Bronchial epithelial cell (primary cell): ENCODE data around the gene SZRD1. TPM values are rescaled to one million over a fixed set of nuclear protein-coding genes. Genes with fewer than 3 reads are reported as not detected.
A peak's percentile ranks its signal among the peaks of the same experiment; 100 is the strongest.

Experiments
- DNase-seq: peaks from one replicate; pipeline ENCODE4 v3.0.0-alpha.2; 2010; ENCODE audit warnings: low read depth
- FAIRE-seq: peaks from 2 replicates; lab custom pipeline; 2011; peaks lifted over from hg19 to GRCh38; lab: Jason Lieb, UNC
- H3K27me3 ChIP-seq: 2 replicates; pipeline ENCODE4 v1.5.1; 2011; ENCODE audit warnings: low read length; ENCODE audit not compliant: control insufficient read depth, insufficient read depth
- H3K36me3 ChIP-seq: 2 replicates; pipeline ENCODE4 v1.5.1; 2011; ENCODE audit warnings: low read length; ENCODE audit not compliant: control insufficient read depth, insufficient read depth
- H3K4me3 ChIP-seq: 2 replicates; pipeline ENCODE4 v1.5.1; 2011; ENCODE audit warnings: mild to moderate bottlenecking, low read depth, low read length, control low read depth
- CTCF ChIP-seq: IDR thresholded peaks from 2 replicates; pipeline ENCODE4 v1.5.1; 2011; ENCODE audit warnings: mild to moderate bottlenecking, moderate library complexity, low read length, control low read depth, inconsistent platforms; ENCODE audit not compliant: insufficient read depth, severe bottlenecking
- total RNA-seq: library from RNA; depleted of rRNA; stranded (reverse); fragments of >200 nt; gene quantifications from 2 replicates; pipeline ENCODE4 v1.2.1, GENCODE V29; 2014

SZRD1 gene
- total RNA-seq, 1 donor from 2014 or later: 10.8 TPM

- Histone ChIP-seq H3K4me3 (peak within 1 kb of the TSS; percentile 97), H3K36me3 (peaks cover 16% of the 10 kb centered on the region), H3K27me3 (no peaks in the 10 kb centered on the region)
- TF ChIP-seq CTCF: peak; percentile 98
- DNase-seq (peak; percentile 81), FAIRE-seq (no peak)
These were observed 73.6 kb downstream of the SZRD1 start, which contains the start of gene NECAP2 for GRCh38 chr1:16440470-16441281. Gene NECAP2 (plus strand): TSS chr1:16440724. CDS start chr1:16440762, 38 bp downstream.

GRCh38 chr1:16441282-16441665 lies 74.2 kb downstream of the SZRD1 start:
- Histone ChIP-seq H3K4me3 (peak overlapping the region; percentile 97), H3K27me3 (no peaks in the 10 kb centered on the region), H3K36me3 (peaks cover 17% of the 10 kb centered on the region)
- TF ChIP-seq CTCF: no peak
- FAIRE-seq (no peak), DNase-seq (peak; percentile 45)

GRCh38 chr1:16442265-16442664 lies 75.2 kb downstream of the SZRD1 start:
- no peaks in the 10 kb centered on the region for H3K27me3 ChIP-seq
- TF ChIP-seq CTCF: no peak
- H3K4me3 ChIP-seq: no peak overlapping the region
- H3K36me3 ChIP-seq: peaks cover 19% of the 10 kb centered on the region
- DNase-seq: no peak
- no peak for FAIRE-seq

GRCh38 chr1:16442941-16443340 lies 75.9 kb downstream of the SZRD1 start:
- Histone ChIP-seq H3K4me3 (no peak overlapping the region), H3K36me3 (peaks cover 21% of the 10 kb centered on the region), H3K27me3 (no peaks in the 10 kb centered on the region)
- FAIRE-seq (no peak), DNase-seq (no peak)
- TF ChIP-seq CTCF: no peak

GRCh38 chr1:16443975-16444770 lies 77.1 kb downstream of the SZRD1 start:
- Histone ChIP-seq H3K36me3 (peaks cover 33% of the 10 kb centered on the region), H3K4me3 (no peak overlapping the region), H3K27me3 (no peaks in the 10 kb centered on the region)
- FAIRE-seq (no peak), DNase-seq (no peak)
- no peak for TF ChIP-seq CTCF
